K562 (cell line): ENCODE measurements around the gene NAGLU.

Source experiments
- CC2D1A ChIP-seq: fragments of 450-650 bp; IDR thresholded peaks from 2 replicates; pipeline ENCODE4 v1.6.1; 2017; ENCODE audit warnings: mild to moderate bottlenecking
- CHD4 ChIP-seq: fragments of 200-600 bp; sonication (generic); IDR thresholded peaks from 3 replicates; pipeline ENCODE4 v1.6.1; 2012; ENCODE audit warnings: low read depth, mild to moderate bottlenecking, mixed read lengths, low read length, inconsistent platforms; ENCODE audit not compliant: insufficient read depth, insufficient replicate concordance, poor library complexity, severe bottlenecking
- HCFC1 ChIP-seq: IDR thresholded peaks from 2 replicates; pipeline ENCODE4 v1.6.1; 2012; ENCODE audit warnings: low read depth, low read length, improper control_type of control experiment
- POLR2A ChIP-seq: fragments of 450-650 bp; conservative IDR thresholded peaks from 2 replicates; pipeline ENCODE4 v1.6.1; 2016
- RAD21 ChIP-seq, 2 experiments: fragments of 250-450 bp in 1 of 2; fragments of 450-650 bp in 1 of 2; sonication (Bioruptor Pico) in 1 of 2; formaldehyde crosslinking in 1 of 2; IDR thresholded peaks in 1 of 2; conservative IDR thresholded peaks in 1 of 2; 2 replicates each; pipeline versions ENCODE4 v1.4.0 to v1.8.0; 2020 to 2022; ENCODE audit warnings: mild to moderate bottlenecking in 2 of 2, moderate library complexity in 1 of 2
- RBM25 ChIP-seq: fragments of 200-400 bp; formaldehyde crosslinking; IDR thresholded peaks from 2 replicates; pipeline ENCODE4 v1.6.1; 2018; ENCODE audit warnings: low read length, low read depth, moderate library complexity; ENCODE audit not compliant: severe bottlenecking
- SIN3A ChIP-seq, 2 experiments: fragments of 150-350 bp in 1 of 2; IDR thresholded peaks; 2 replicates each; pipeline ENCODE4 v1.6.1; 2011 to 2016; ENCODE audit warnings: borderline replicate concordance in 2 of 2, low read depth in 2 of 2, low read length in 2 of 2, mild to moderate bottlenecking in 2 of 2, moderate library complexity in 2 of 2; ENCODE audit not compliant: control insufficient read depth in 1 of 2
- SIRT6 ChIP-seq: IDR thresholded peaks from one replicate; pipeline ENCODE4 v1.6.1; 2012; ENCODE audit warnings: low read depth, mild to moderate bottlenecking, control low read depth, inconsistent platforms, low read length, moderate library complexity
- TAF1 ChIP-seq: IDR thresholded peaks from 2 replicates; pipeline ENCODE4 v1.6.1; 2011; ENCODE audit warnings: mild to moderate bottlenecking, low read length, moderate library complexity; ENCODE audit not compliant: insufficient read depth, control insufficient read depth, severe bottlenecking; ENCODE audit errors: extremely low read depth
- YY1 ChIP-seq, 3 experiments: IDR thresholded peaks; 2 replicates each; pipeline ENCODE4 v1.6.1; 2011; ENCODE audit warnings: low read length in 2 of 3, mild to moderate bottlenecking in 2 of 3, moderate library complexity in 2 of 3, borderline replicate concordance in 1 of 3, control low read depth in 1 of 3, low read depth in 1 of 3; ENCODE audit not compliant: insufficient read depth in 3 of 3, insufficient replicate concordance in 2 of 3, control insufficient read depth in 1 of 3, insufficient read length in 1 of 3; ENCODE audit errors: extremely low read depth in 1 of 3
- ZFP36 ChIP-seq: fragments of 150-350 bp; IDR thresholded peaks from 2 replicates; pipeline ENCODE4 v1.6.1; 2018; ENCODE audit warnings: low read length, low read depth; ENCODE audit not compliant: partially characterized antibody
- TF ChIP-seq, protein P1 (sequence below), 3 experiments: IDR thresholded peaks in 2 of 3; conservative IDR thresholded peaks in 1 of 3; 2 replicates each; pipeline ENCODE4 v1.5.1; 2011 to 2012; ENCODE audit warnings: low read length in 3 of 3, mild to moderate bottlenecking in 3 of 3, control low read depth in 2 of 3, improper control_type of control experiment in 1 of 3, inconsistent platforms in 1 of 3, low read depth in 1 of 3, mixed read lengths in 1 of 3, moderate library complexity in 1 of 3; ENCODE audit not compliant: insufficient read depth in 2 of 3

DNA sequence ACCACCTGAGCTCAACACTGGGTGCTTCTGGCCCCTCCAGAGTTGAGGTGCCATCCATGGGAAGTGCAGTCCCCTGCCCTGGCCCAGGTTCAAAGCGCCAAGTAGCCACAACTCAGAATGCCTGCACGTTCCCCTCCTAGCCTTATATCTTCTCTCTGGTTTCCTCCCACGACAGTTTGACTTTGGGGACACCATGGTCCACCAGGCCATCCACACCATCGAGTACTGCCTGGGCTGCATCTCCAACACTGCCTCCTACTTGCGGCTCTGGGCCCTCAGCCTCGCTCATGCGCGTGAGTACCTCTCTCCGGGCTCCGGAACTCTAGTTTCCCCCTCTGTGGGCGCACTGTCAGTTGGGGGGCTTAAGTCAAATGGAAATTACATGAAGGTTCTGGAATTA, 22.4 kb upstream of the NAGLU start:
- TF ChIP-seq, protein P1, sequence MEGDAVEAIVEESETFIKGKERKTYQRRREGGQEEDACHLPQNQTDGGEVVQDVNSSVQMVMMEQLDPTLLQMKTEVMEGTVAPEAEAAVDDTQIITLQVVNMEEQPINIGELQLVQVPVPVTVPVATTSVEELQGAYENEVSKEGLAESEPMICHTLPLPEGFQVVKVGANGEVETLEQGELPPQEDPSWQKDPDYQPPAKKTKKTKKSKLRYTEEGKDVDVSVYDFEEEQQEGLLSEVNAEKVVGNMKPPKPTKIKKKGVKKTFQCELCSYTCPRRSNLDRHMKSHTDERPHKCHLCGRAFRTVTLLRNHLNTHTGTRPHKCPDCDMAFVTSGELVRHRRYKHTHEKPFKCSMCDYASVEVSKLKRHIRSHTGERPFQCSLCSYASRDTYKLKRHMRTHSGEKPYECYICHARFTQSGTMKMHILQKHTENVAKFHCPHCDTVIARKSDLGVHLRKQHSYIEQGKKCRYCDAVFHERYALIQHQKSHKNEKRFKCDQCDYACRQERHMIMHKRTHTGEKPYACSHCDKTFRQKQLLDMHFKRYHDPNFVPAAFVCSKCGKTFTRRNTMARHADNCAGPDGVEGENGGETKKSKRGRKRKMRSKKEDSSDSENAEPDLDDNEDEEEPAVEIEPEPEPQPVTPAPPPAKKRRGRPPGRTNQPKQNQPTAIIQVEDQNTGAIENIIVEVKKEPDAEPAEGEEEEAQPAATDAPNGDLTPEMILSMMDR (IDR thresholded peaks at IDR 0.05 in 2 of 3, conservative IDR thresholded peaks at IDR 0.05 in 1 of 3; ENCODE audit: insufficient read depth in 2 of 3, low read depth in 1 of 3, low read length in 3 of 3) = no peak
- TF ChIP-seq TAF1 (no peak), SIN3A (IDR thresholded peaks at IDR 0.05; ENCODE audit: borderline replicate concordance in 2 of 2, control insufficient read depth in 1 of 2, low read depth in 2 of 2, low read length in 2 of 2) (no peak), CC2D1A (no peak), ZFP36 (no peak), POLR2A (no peak), RAD21 (CRISPR knock-in tag; conservative IDR thresholded peaks at IDR 0.05 in 1 of 2, IDR thresholded peaks at IDR 0.05 in 1 of 2) (no peak), SIRT6 (no peak), HCFC1 (no peak), YY1 (IDR thresholded peaks at IDR 0.05; ENCODE audit: borderline replicate concordance in 1 of 3, control insufficient read depth in 1 of 3, extremely low read depth in 1 of 3, insufficient read depth in 3 of 3, insufficient read length in 1 of 3, insufficient replicate concordance in 2 of 3, low read depth in 1 of 3, low read length in 2 of 3) (no peak), RBM25 (no peak), CHD4 (no peak)
